ENCODE data around the gene SCRT2.

- TF ChIP-seq, protein P1, sequence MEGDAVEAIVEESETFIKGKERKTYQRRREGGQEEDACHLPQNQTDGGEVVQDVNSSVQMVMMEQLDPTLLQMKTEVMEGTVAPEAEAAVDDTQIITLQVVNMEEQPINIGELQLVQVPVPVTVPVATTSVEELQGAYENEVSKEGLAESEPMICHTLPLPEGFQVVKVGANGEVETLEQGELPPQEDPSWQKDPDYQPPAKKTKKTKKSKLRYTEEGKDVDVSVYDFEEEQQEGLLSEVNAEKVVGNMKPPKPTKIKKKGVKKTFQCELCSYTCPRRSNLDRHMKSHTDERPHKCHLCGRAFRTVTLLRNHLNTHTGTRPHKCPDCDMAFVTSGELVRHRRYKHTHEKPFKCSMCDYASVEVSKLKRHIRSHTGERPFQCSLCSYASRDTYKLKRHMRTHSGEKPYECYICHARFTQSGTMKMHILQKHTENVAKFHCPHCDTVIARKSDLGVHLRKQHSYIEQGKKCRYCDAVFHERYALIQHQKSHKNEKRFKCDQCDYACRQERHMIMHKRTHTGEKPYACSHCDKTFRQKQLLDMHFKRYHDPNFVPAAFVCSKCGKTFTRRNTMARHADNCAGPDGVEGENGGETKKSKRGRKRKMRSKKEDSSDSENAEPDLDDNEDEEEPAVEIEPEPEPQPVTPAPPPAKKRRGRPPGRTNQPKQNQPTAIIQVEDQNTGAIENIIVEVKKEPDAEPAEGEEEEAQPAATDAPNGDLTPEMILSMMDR (IDR thresholded peaks at IDR 0.05) = no peak
- TF ChIP-seq POLR2A (IDR thresholded peaks at IDR 0.05) = no peak
These were observed 2.0 kb downstream of the SCRT2 start for GRCh38 chr20:673603-674001.

Data from thyroid gland (tissue), 4 donors.